Measurements from ENCODE around the gene SF1. TPM values are rescaled to one million over a fixed set of nuclear protein-coding genes. Genes with fewer than 3 reads are reported as not detected.
A peak's percentile ranks its signal among the peaks of the same experiment; 100 is the strongest.

Gene SF1
- total RNA-seq, 2 experiments from 2014 or later = 247 to 535 TPM

DNA sequence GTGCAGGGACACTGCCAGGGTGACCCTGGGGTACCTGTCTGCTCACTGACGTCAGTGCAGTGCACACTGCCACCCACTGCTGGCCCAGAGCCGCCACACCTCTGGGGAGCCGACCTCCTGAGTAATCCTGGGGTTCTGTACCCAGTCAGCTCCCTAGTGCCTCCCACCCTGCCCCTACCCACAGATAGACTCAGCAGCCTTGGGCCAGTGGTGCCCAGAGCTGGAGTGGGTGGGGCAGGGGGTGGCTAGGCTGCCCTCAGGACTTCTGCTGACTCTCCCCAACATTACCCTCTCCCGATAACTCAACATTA, 61.1 kb downstream of the SF1 start:
- no peak for DNase-seq (ENCODE audit: low spot score)
- BruUV-seq (replicated peaks) = no TSS peak
- no peaks in the 10 kb centered on the region for H3K36me3 ChIP-seq (ENCODE audit: insufficient read depth, low read length)
- 0 out of 2 replicates have a peak, but pooled peaks have one; percentile 20 for TF ChIP-seq CTCF (conservative IDR thresholded peaks at IDR 0.05; ENCODE audit: low read length)
- no peak for TF ChIP-seq EZH2phosphoT487 (IDR thresholded peaks at IDR 0.05; ENCODE audit: borderline replicate concordance, low read depth, low read length)
- no peak overlapping the region for H3K27ac ChIP-seq (ENCODE audit: low read depth, low read length, poor library complexity, severe bottlenecking)
- intact Hi-C loops (cut with micrococcal nuclease; ENCODE audit: unreplicated experiment) = no loop called here
- no peak overlapping the region for H3K4me2 ChIP-seq (ENCODE audit: low read length)
- ChIA-PET CTCF (ENCODE audit: unreplicated experiment) (no interaction called here), POLR2A (interaction anchor here (1.3 kb wide), 1 partner anchor 12 kb away, joined by 5 read pairs; no protein-coding TSS in a partner anchor)
- no peak overlapping the region for H3K4me3 ChIP-seq (ENCODE audit: low read depth, low read length, poor library complexity, severe bottlenecking)
- H3K9me3 ChIP-seq (ENCODE audit: low read length) = no peaks in the 10 kb centered on the region
- H3K4me1 ChIP-seq (ENCODE audit: insufficient read depth, low read length, poor library complexity, severe bottlenecking) = peaks cover 4% of the 10 kb centered on the region
- no peaks in the 10 kb centered on the region for H4K20me1 ChIP-seq (ENCODE audit: insufficient read depth, low read length)
- H3K79me2 ChIP-seq (ENCODE audit: insufficient read depth, low read depth, low read length) = no peaks in the 10 kb centered on the region
- no peak overlapping the region for H2AFZ ChIP-seq (ENCODE audit: low read length)
- H3K9me2 ChIP-seq (ENCODE audit: insufficient read depth, low read length) = no peaks in the 10 kb centered on the region

DNA sequence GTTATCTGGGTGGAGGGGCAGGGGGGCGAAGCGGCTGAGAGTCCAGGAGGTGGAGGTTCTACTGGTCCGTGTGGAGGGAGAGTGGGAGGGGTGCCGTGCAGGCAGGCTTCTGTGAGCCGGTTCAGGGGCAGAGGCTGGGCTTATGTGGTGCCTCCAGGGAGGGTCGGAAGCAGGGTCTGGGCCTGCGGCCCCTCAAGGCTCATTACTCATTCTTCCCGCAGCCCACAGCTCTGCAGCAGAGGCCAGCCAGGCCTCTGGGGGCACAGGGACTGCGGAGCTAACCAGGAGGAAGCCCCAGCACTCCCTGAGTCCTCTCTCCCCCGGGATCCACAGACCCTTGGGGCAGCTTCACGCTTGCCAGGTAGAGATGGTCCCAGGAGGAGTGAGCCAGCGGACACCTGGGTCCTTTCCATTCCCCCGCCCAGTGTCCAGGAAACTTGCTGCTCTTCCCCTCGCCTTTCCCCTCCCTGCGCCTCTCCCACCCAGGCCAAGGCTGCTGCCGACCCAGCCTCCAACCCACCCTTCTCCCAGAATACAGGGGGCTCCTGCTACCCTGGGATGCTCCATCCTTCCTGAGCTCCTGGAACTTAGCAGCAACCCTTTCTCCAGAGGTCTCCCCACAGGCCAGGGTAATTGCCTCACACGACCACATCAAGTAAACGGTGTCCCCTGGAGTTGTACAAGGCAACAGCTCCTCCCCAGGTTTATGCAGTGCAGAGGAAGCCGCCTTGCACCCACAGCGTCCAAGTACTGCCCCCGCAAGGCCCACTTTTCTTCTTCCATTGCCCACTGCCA, 61.7 kb downstream of the SF1 start:
- BruUV-seq (replicated peaks) = no TSS peak
- no peaks in the 10 kb centered on the region for H4K20me1 ChIP-seq (ENCODE audit: insufficient read depth, low read length)
- no peak overlapping the region for H3K4me2 ChIP-seq (ENCODE audit: low read length)
- H3K27ac ChIP-seq (ENCODE audit: low read depth, low read length, poor library complexity, severe bottlenecking) = no peak overlapping the region
- no peak overlapping the region for H3K4me3 ChIP-seq (ENCODE audit: low read depth, low read length, poor library complexity, severe bottlenecking)
- no peaks in the 10 kb centered on the region for H3K36me3 ChIP-seq (ENCODE audit: insufficient read depth, low read length)
- H2AFZ ChIP-seq (ENCODE audit: low read length) = no peak overlapping the region
- DNase-seq (ENCODE audit: low spot score) = no peak
- no peaks in the 10 kb centered on the region for H3K9me3 ChIP-seq (ENCODE audit: low read length)
- H3K9me2 ChIP-seq (ENCODE audit: insufficient read depth, low read length) = no peaks in the 10 kb centered on the region
- POLR2A ChIA-PET = interaction anchor here (1.3 kb wide), 1 partner anchor 12 kb away, joined by 5 read pairs; no protein-coding TSS in a partner anchor
- peaks cover 4% of the 10 kb centered on the region for H3K4me1 ChIP-seq (ENCODE audit: insufficient read depth, low read length, poor library complexity, severe bottlenecking)
- no peak for TF ChIP-seq CTCF (conservative IDR thresholded peaks at IDR 0.05; ENCODE audit: low read length)
- no peak for TF ChIP-seq EZH2phosphoT487 (IDR thresholded peaks at IDR 0.05; ENCODE audit: borderline replicate concordance, low read depth, low read length)
- CTCF ChIA-PET (ENCODE audit: unreplicated experiment) = interaction anchor here (1.5 kb wide), 1 partner anchor 28 kb away, joined by 5 read pairs; no protein-coding TSS in a partner anchor
- no peaks in the 10 kb centered on the region for H3K79me2 ChIP-seq (ENCODE audit: insufficient read depth, low read depth, low read length)
- intact Hi-C loops (cut with micrococcal nuclease; ENCODE audit: unreplicated experiment) = no loop called here
